Esophagus squamous epithelium (tissue), 4 donors: ENCODE data around the gene DOCK2.

Source experiments
- CTCF ChIP-seq, 6 experiments: fragments of 450-650 bp in 4 of 6; fragments of 200-600 bp in 2 of 6; sonication (generic) in 2 of 6; IDR thresholded peaks; one replicate each; pipeline ENCODE4 v1.5.1; 2016 to 2019; ENCODE audit warnings: antibody characterized with exemption in 6 of 6, mild to moderate bottlenecking in 4 of 6, moderate library complexity in 4 of 6
- POLR2A ChIP-seq, 4 donors: fragments of 450-650 bp; IDR thresholded peaks; one replicate each; pipeline ENCODE4 v1.6.1; 2017; ENCODE audit warnings: antibody characterized with exemption in 4 of 4, mild to moderate bottlenecking in 4 of 4, moderate library complexity in 3 of 4

- TF ChIP-seq CTCF (IDR thresholded peaks at IDR 0.05) (no peak), POLR2A (IDR thresholded peaks at IDR 0.05) (no peak)
These were observed 272.9 kb downstream of the DOCK2 start for GRCh38 chr5:169909945-169910344.
